ENCODE measurements around the gene BCKDHA.

GRCh38 chr19:41442473-41443355, 45.1 kb downstream of the BCKDHA start, which contains the start of gene ERICH4:
- no peak for TF ChIP-seq TCF7L2 (IDR thresholded peaks at IDR 0.05; ENCODE audit: borderline replicate concordance, extremely low read depth, insufficient read depth, insufficient read length)
- TF ChIP-seq CTCF (IDR thresholded peaks at IDR 0.05 in 2 of 3, conservative IDR thresholded peaks at IDR 0.05 in 1 of 3; ENCODE audit: borderline replicate concordance in 1 of 3, insufficient read depth in 1 of 3, low read depth in 2 of 3, low read length in 2 of 3) = no peak
- TF ChIP-seq, protein P1, sequence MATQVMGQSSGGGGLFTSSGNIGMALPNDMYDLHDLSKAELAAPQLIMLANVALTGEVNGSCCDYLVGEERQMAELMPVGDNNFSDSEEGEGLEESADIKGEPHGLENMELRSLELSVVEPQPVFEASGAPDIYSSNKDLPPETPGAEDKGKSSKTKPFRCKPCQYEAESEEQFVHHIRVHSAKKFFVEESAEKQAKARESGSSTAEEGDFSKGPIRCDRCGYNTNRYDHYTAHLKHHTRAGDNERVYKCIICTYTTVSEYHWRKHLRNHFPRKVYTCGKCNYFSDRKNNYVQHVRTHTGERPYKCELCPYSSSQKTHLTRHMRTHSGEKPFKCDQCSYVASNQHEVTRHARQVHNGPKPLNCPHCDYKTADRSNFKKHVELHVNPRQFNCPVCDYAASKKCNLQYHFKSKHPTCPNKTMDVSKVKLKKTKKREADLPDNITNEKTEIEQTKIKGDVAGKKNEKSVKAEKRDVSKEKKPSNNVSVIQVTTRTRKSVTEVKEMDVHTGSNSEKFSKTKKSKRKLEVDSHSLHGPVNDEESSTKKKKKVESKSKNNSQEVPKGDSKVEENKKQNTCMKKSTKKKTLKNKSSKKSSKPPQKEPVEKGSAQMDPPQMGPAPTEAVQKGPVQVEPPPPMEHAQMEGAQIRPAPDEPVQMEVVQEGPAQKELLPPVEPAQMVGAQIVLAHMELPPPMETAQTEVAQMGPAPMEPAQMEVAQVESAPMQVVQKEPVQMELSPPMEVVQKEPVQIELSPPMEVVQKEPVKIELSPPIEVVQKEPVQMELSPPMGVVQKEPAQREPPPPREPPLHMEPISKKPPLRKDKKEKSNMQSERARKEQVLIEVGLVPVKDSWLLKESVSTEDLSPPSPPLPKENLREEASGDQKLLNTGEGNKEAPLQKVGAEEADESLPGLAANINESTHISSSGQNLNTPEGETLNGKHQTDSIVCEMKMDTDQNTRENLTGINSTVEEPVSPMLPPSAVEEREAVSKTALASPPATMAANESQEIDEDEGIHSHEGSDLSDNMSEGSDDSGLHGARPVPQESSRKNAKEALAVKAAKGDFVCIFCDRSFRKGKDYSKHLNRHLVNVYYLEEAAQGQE (IDR thresholded peaks at IDR 0.05; ENCODE audit: low read depth) = no peak
- no peak for TF ChIP-seq POLR2A (IDR thresholded peaks at IDR 0.05; ENCODE audit: borderline replicate concordance, extremely low read depth, insufficient read depth, insufficient read length)
- TF ChIP-seq EZH2phosphoT487 (IDR thresholded peaks at IDR 0.05; ENCODE audit: borderline replicate concordance) = no peak
- no peak for TF ChIP-seq POLR2AphosphoS5 (IDR thresholded peaks at IDR 0.05; ENCODE audit: low read depth, low read length)
- TF ChIP-seq EZH2 (IDR thresholded peaks at IDR 0.05) = no peak
- no peak for TF ChIP-seq ZNF274 (IDR thresholded peaks at IDR 0.05; ENCODE audit: low read depth, low read length)
- TF ChIP-seq RAD21 (IDR thresholded peaks at IDR 0.05; ENCODE audit: low read depth) = no peak
- TF ChIP-seq ZBTB33 (IDR thresholded peaks at IDR 0.05; ENCODE audit: extremely low read depth, insufficient replicate concordance, low read length) = no peak
- no peak for TF ChIP-seq CBX3 (IDR thresholded peaks at IDR 0.05; ENCODE audit: low read depth)

Data from HCT116 (cell line).